Islet precursor cell (in vitro differentiated cells): ENCODE measurements around the gene WHRN.

Source experiments
- DNase-seq: peaks from one replicate; pipeline ENCODE4 v3.0.0-alpha.2; 2018

WHRN gene

DNA sequence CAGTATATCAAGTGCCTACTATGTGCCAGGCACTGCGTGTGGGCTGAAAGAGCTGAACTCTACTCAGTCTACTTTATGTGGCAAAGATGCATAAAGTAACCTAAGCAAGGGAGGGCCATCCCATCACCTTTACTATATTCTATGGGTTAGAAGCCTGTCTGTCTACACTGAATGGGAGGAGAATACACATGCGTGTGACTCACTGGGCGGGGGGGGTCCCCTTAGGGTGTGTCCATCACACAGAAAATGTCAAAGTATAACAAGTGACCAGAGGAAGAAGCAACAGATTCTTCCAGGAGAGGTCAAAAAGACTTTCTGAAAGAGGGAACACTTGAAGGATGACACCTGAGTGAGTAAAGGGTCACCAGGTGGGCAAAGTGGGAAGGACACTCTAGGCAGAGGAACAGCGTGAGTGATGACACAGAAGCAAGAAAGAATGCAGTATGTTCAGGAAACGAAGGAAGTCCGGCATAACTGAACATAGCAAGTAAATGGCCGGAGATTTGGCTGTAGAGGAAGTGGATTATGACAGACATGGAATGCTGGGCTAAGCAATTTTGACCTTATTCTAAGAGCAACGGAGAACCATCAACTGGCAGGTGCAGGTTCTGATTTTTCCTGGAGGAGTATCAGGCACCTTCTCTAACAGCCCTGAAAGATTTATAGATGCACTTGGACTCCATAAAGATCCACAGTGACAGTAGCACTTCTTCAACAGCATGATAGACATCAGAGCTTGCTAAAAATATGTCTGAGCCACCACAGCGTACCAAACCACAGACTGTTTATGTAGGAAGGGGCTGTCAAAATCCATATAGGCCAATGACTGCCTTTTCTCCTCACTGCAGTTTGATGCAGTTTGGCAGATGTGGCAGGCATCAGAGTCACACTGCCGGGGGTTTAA lies 8.0 kb upstream of the WHRN start:
- DNase-seq, result no peak

DNA sequence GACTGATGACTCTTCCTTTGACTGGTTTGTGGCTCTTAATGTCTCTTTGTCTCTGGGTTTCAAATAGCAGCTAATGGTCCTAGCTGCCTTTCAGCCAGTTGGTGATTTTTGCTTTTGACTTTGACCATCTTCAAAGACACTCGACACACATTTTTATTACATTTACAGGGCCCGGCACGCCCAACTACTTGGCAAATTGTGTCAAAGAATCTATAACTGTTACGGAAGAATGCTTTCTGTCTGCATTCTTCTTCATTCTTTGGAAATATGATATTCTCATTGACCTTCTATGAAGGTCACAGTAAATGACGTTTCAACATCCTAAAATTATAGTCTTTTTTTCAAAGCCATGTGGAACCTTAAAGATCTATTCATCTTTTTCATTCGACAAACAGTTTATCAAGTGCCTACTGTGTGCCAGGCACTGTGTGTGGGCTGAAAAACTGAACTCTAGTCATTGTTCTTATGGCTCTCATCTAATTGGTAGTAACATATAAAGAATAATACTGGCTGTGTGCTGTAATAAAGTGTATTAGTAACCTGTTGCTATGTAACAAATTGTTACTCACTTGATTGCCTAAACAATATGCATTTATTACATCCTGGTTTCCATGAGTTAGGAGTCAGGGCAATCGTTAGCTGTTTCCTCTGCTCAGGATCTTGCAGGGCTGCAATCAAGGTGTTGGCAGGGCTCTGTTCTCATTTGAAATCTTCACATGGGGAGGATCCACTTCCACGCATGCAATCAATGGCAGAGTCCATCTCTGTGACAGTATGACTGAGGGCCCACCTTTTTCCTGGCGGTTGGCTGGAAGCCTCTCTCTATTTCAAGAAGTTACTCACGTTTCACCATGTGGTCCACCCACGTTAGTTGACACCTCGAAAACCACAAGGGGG lies 7.0 kb upstream of the WHRN start:
- DNase-seq, result no peak

DNA sequence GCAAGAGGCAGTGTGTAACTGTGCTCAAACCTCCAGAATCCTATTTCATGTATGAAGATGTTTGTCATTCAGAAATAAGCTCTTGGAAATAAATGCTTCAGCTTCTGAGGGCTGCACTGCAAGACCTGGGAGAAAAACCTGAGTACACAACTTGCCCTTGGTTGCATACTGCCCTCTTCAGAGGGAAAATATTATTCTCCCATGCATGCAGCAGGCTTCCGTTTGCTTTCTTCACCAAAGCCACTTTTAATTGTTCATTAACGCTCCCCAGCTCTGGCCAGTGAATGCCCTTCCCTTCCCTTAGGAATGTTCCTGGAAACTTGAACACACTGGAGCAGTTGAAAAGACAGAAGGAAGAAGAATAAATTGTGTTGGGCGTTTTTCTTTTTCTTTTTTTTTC lies 2.5 kb upstream of the WHRN start:
- DNase-seq, result peak; percentile 62

DNA sequence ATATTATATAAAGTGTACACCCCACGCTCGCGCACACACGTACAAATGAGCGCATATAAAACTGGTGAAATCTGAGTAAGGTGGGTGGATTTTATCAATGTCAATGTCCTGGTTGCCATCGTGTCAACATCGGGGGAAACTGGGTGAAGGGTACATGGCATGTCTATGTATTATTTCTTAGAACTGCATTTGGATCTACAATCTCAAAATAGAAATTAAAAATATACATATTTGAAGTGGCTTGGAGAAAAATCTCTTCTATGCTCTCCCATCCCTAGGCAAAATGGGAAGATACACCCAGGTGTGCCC lies 763 bp upstream of the WHRN start:
- DNase-seq, result no peak

DNA sequence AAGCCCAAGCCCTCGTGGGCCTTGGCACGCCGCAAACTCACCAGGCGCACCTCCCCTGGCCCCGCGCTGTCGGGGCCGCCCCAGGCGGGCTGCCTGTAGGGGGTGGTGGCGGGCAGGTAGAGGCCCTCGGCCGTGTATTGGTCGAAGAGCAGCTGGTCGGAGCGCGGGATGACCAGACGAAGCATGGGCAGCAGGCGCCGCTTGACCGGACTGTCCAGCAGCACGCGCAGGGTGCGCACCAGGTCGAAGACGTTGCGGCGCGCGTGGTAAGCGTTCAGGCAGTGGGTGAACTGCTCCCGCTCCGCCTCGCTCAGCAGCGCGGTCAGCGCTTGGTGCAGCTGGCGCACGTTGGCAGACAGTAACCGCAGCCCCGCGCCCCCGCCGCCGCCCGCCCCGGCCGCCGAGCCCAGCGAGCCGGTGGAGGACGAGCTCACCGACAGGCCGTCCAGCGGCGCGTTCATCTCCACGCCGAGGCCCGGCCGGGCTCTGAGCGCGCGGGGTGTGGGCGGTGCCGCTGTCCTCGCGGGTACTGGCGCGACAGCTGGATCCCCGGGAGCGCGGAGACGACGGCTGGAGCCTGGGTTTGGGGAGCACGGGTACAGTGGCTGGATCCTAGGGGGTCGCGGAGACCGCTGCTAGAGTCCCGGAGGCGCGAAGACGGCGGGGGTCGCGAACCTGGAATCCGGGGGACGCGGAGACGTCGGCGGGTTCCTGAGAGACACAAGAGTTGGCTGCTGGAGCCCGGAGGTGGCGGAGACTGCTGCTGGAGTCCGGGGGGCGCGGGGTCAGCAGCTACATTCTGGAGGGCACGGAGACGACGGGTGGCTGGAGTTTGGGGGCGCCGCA lies 709 bp downstream of the WHRN start:
- peak; percentile 89 for DNase-seq

DNA sequence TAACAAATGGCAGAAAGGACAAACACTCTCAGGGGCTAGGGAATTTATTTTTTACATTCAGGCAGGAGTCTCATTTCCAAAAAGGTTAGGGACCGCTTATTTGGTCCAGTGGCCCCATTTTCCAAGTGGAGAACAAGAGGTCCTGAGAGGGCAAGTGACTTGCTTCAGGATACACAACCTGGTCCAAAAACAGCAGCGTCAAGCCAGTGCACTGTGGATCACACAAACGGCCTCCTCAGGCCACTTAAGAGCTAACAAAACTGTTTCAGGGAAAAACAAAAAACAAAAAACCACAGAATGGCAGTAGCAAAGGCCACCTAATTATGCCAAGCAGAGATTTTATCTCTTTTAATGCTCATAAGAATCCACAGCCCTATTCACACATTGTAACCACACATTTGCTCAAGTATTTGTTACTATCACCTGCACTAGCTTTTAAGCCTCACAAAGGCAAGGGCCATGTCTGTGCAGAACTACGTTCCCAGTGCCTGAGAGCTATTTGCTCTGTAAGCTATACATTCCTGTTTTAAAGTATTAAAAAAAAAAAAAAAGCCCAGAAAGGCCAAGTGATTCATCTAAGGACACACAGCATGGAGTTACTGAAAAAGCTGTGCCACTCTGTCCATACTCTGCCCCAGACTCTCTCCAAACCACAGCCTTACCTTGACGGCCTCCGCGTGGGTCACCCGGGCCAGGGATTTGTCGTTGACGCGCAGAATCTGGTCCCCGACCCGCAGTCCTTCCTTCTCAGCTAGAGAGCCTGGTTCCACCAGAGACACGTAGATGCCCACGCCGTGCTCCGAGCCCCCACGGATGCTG lies 1.5 kb downstream of the WHRN start:
- DNase-seq, result no peak

DNA sequence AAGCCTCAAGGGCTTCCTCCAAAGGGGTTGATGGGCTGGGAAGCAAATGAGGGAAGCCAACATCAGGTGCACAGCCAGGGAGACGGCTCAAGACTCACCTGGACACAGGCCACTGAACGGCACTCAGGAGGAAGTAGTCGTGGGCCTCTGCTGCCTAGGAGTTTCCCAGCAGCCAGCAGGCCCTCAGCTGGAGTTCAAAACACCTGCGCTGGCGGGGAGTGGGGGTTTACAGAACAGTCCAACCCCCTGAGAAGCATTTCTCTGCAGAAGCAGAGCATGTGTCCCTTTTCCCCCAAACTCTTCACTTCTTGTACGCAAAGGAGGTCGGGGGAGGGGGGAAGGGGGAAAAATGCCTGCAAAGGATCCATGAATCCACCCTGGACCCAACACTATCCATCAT lies 2.3 kb downstream of the WHRN start:
- no peak for DNase-seq

DNA sequence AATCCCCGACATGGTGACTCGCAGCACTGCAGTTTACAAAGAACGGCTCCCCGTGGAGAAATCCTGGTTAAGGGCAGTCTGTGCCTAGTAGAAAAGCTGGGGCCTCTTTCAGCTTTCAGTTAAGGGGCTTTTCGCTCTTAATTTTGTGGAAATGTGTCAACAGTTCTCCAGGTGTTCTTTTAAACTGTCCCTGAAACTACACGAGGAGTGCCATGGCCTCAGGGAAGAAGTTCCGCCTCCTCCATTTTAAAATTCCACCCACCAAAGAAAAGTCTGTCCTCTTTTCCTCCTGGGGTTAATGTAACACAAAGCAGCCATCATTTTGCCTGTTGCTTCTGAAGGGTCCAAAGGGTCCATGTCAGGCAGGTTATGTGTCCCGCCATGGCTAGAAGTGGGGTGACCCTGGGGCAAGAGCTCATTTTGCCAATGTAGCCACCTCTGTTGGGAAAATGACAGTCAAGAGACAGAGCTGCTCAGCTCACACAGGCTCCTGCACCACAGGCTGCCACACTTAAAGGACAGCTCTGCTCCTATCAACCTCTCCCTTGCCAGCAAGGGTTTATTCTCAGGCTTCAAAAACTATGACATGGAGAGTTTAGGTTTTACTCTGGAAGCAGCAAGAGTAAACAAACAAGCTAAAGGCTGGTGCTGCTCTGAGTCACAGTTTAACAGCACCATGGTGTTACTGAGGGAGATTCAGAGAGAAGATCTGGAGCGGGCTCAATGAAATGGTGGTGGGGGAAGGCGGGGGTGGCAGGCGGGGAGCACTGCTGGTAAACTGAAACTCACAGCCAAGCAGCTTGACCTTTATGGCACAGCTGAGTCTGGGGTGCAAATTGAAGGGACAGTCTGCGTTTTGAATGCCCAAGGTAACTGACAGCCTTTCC lies 3.2 kb downstream of the WHRN start:
- DNase-seq, result peak; percentile 77

DNA sequence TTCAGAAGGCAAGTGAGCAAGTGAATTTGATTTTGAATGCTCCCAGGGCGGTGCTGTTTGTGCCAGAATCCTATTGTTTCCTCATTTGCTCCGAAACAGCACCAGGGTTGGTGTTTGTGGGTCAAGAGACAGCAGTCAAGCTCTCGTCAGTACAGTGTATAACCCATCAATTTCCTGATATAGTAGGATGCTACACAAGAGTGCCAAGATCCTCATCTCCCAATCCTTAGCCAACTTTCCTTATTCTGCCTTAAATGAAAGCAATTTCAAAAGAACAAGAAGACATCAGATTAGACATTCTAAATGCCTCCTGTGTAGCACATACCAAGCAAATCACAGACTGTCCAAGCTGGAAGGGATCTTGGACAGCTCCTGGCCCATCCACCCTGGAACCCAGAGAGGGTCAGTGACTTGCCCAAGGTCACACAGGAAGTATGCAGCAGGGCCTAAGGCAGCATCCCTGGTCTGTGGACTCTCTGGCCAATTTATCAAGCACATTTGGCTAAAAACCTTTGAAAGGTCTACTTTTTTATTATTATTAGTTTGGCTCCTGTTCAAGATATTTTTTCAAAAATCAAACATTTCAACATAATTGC lies 4.5 kb downstream of the WHRN start:
- no peak for DNase-seq

DNA sequence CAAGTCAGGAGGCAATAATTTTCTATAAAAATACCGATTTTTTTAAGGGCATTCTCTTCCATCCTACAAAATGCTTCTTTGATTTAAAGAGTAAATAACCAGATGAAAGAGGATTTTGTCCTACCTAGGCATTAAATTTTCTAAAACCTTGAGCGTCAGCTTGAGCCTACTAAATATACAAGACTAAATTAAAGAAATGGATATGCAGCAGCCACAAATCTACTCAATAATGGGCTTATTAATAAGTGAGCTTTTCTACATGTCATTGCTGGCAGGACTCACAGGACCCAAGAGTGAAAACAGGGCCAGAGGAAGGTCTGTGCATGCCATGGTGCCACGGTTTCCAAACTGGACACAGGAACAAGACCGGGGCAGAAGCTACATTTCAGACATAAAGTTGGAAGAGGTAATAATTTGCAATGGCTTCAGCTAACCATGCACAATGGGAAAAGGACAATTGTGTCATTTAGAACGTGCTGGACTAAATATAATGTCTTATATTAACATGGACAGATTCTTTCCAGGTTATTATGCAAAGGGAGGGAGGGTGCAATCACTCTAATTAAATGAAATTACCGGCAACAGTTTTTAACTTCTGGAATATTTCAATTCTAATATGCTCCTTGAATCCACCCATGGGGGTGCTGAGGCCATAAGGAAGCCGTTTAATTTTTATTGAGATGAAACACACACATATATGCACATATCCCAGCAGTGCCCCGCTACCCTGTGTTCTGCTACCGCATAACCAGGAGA lies 5.2 kb downstream of the WHRN start:
- DNase-seq, result no peak

DNA sequence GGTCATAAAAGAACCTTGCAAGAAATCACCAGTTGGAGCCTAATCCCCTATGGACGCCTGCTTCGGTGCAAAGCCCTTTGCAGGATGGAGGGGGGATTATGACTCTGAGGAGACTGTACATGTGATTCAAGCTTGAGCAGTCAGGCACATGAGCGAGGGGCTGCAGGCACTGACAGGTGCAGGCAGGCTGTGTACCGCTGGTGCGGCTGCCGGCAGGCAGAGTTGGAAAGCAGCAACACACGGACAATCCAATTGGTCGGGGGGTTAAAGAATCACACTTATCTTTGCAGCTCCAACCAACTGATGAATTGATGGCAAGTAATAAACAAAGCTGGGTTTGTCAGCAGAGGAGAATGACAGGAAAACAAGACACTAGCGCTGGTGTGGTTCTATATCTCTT lies 5.7 kb downstream of the WHRN start:
- DNase-seq, result no peak

DNA sequence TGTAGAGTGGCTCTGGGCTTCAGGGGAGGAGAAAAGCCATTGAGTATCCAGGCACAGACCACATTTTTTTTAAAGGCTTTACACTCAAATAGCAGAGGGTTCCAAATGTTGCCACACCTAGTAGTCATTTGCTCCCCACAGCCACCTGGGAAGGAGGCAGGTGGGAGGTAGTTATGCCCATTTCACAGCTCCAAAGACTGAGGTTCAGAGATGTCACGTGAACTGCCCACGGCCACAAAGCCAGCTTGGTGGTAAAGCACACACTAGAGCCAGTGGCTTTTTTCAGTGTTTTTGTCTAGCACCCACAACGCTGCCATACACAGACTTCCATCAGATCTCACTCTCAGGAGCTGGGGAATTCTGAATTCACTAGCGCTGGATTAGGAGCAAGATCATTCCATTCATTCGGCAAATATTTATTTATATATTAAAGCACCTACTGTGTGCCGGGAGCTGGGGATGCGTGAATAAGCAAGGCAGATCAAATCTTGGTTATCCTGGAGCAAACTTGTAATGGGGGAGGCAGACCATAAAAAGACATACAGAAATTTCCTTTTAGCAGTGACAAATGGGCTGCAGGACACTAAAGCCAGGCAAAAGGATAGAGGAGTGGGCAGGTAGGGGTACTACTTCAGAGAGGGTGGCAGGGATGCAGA lies 7.4 kb downstream of the WHRN start:
- no peak for DNase-seq

DNA sequence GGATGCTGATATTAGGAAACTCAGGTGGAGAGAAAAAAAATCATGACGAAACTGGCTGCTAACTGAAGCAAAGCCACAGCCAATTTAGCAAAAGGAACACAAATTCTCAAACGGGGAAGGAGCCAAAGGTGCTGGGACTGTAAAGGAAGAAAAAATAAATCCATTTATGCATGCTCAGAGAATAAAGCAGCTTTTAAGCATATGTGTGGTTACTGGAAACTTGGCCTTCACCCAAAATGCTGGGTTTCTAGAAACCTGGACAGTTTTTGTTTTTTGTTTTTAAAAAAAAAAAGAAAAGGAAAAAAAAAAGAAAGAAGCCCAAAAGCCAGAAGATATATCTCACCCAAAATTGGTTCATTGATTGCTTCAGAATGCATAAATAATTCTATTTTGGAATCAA lies 8.0 kb downstream of the WHRN start:
- DNase-seq, result no peak

DNA sequence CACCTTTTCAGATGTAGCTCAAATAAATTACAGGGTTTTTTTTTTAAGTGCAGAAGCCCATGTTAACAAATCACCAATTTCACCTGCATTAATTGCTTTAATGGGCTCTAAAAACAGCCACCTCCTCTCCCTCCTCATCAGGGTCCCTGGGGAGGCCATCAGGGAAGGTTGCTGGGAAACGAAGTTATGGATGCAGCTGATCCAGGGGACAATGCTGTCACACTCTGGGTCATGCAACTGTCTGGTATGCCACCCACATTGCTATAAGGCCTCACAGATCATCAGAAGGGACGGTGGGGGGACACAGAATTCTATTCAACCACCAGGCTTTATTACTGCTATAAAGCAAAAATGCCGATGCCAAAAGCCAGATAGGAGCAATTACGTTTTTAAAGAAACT lies 9.3 kb downstream of the WHRN start:
- no peak for DNase-seq

DNA sequence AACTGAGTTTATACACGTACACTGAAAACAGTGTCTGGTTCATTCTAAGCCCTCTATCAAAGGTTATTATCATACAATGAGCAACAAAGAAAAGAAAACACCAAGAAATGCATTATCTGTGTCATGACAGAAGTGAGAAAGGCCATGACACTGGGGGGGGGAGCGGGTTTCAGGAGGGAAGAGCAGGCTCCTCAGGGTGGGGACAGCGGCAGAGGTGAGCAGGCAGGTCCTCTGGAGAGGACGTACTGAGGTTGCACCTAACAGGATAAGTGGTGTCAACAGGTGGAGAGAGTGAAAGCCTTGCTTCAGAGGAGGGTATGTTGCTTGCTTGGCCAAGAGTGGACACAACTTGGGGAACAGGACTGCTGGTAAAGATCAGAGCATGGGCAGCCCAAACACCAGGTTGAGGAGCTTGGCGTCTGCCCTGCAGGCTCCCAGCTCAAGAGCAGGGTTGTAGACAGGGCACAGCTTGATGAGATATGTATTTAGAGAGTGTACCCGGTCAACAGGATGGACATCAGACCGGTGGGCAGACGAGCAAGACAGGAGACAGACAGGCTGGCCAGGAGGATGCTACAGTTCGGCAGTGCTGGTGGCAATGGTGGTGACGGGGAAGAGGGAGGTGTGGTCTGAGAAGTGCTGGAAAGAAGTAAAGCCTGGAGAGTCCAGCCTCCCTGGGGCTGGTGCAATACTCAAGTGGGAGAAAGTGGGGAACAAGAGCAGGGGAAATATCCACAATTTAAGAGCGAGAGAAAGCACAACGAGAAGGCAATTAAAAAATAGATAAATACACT lies 10.3 kb downstream of the WHRN start:
- no peak for DNase-seq

DNA sequence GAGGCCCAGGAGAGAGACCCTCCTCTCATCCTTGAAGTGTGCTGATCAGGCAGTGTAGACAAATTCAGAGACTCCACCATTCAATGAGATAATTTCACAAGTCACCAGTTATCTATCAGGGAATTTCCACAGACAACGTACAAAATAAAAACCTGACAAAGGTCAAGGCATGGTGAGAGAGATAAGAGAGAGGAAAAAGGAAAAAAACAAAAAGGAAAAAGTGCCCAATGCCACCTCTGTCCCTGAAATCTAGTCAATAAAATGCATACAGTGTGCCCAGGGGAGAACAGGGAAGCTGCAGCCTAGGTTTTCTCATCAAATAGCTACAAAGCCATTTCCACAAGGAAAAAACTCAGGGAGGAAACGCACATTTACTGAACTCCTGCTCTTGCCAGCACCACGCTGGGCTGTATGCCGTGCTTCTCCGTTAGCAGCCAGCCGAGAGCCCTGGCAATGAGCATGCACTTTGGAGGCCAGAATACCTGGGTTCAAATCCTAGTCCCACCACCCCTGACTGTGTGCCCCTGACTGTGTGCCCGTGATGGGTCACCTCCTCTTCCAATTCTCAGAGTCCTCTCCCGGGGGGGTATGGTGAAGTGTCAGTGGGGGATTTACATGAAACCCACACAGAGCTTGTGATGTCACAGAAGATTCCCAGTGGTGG lies 11.6 kb downstream of the WHRN start:
- DNase-seq, result no peak

DNA sequence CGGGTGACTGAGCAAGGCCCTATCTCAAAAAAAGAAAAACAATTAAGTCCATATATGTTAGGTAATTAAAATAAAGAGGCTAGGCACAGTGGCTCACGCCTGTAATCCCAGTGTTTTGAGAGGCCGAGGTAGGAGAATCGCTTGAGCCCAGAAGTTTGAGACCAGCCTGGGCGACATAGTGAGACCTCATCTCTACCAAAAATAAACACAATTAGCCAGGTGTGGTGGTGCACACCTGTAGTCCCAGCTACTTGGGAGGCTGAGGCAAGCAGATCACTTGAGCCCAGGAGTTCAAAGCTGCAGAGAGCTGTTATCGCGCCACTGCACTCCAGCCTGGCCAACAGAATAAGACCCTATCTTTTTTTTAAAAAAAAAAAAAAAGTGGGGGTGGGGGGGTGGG lies 12.3 kb downstream of the WHRN start:
- DNase-seq, result no peak

DNA sequence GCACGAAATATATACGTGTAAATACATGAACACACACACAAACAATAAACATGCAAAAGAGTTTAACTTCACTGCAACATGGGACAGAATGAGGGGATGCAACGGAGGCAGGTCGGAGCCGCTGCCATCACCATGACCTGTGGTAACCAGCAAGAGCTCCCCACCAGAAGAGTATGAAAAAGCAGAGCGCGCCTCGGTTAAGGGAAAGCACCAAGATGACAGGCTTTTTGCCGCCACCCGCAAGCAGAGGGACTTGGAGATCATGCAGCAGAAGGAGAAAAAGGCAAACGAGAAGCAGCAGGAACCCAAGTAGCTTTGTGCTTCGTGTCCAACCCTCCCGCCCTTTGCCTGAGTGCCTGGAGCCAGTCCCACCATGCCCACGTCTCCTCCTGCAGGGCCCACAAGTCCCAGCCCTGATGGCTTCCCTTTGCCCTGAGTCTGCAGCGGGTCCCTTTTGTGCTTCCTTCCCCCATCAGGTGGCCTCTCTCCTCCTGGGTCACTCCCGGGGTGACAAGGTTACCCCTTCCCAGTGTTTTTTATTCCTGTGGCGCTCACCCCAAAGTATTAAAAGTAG lies 13.8 kb downstream of the WHRN start:
- DNase-seq, result no peak
